Measurements from ENCODE around the gene AGXT. TPM values are rescaled to one million over a fixed set of nuclear protein-coding genes. Genes with fewer than 3 reads are reported as not detected.

AGXT gene
- total RNA-seq, 1 donor from 2014 or later, result not detected

DNA sequence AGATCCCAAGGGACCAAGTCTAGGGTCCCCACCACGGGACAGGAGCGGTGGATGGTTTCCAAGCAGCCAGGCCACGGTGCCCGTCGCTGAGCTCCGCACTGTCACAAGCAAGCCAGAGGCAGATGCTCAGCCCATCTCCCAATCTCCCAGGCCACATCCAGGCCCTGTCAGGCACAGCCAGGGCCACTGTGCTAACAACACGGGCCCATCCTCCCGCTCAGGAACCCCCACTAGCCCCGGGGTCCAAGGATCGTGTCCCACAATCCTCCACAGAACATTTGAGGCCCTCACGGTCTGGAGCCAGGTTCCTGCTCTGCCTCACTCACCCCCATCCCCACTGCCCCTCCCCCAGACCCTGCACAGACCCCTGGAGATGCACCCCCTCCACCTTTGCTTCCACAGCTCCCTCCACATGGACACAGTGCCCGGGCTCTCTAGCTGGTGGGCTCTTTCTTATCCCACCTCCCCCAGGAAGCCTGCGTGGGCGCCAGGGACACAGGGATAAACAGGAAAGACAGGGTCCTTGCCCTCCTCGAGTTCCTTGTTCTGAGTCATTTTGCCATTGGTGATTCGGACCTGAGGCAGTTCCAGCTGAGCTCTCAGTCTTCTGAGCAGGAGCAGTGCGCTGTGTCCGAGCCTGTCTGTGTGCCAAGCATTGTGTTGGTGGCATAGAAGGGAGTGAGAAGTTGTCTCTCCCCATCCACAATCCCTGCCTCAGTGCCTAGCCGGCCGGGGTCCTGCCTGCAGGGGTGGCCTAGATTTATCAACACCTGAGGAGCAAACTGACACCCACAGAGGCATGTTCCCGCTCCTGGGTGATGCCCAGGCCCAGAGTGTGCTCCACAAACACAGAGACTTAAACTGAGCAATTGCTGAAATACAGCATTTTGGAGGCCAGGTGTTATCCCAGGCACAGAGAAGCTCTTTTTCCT, 44.5 kb downstream of the AGXT start:
- intact Hi-C loops (cut with DNase I), result loop anchor here (5.0 kb wide), 1 partner anchor 189 kb away; the partner anchor contains the start of gene MTERF4
- H3K36me3 ChIP-seq, result no peaks in the 10 kb centered on the region
- no peak for DNase-seq (ENCODE audit: low spot score in 2 of 2)
- peak overlapping the region in 1 of 2 donors; percentile 20 for H3K4me3 ChIP-seq
- TF ChIP-seq, protein P1, sequence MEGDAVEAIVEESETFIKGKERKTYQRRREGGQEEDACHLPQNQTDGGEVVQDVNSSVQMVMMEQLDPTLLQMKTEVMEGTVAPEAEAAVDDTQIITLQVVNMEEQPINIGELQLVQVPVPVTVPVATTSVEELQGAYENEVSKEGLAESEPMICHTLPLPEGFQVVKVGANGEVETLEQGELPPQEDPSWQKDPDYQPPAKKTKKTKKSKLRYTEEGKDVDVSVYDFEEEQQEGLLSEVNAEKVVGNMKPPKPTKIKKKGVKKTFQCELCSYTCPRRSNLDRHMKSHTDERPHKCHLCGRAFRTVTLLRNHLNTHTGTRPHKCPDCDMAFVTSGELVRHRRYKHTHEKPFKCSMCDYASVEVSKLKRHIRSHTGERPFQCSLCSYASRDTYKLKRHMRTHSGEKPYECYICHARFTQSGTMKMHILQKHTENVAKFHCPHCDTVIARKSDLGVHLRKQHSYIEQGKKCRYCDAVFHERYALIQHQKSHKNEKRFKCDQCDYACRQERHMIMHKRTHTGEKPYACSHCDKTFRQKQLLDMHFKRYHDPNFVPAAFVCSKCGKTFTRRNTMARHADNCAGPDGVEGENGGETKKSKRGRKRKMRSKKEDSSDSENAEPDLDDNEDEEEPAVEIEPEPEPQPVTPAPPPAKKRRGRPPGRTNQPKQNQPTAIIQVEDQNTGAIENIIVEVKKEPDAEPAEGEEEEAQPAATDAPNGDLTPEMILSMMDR (IDR thresholded peaks at IDR 0.05), result no peak
- H3K27ac ChIP-seq, result no peak overlapping the region
- peaks cover 13 to 17% of the 10 kb centered on the region in 2 donors for H3K4me1 ChIP-seq
- H3K9me3 ChIP-seq, result no peaks in the 10 kb centered on the region
- no peaks in the 10 kb centered on the region for H3K27me3 ChIP-seq

GRCh38 chr2:240913810-240914644, 45.4 kb downstream of the AGXT start:
- peak overlapping the region in 1 of 2 donors; percentile 20 for H3K4me3 ChIP-seq
- H3K36me3 ChIP-seq, result no peaks in the 10 kb centered on the region
- TF ChIP-seq, protein P1 (IDR thresholded peaks at IDR 0.05), result peak; percentile 70 to 92 (median 92)
- intact Hi-C loops (cut with DNase I), result loop anchor here (2.0 to 5.0 kb wide), 2 partner anchors 188 to 237 kb away; partner anchors contain the start of genes MTERF4 and PPP1R7
- H3K4me1 ChIP-seq, result peaks cover 13 to 17% of the 10 kb centered on the region in 2 donors
- DNase-seq (ENCODE audit: low spot score in 2 of 2), result peak; percentile 16 to 81
- no peaks in the 10 kb centered on the region for H3K27me3 ChIP-seq
- H3K27ac ChIP-seq, result peak overlapping the region in 1 of 2 donors; percentile 18
- H3K9me3 ChIP-seq, result no peaks in the 10 kb centered on the region

DNA sequence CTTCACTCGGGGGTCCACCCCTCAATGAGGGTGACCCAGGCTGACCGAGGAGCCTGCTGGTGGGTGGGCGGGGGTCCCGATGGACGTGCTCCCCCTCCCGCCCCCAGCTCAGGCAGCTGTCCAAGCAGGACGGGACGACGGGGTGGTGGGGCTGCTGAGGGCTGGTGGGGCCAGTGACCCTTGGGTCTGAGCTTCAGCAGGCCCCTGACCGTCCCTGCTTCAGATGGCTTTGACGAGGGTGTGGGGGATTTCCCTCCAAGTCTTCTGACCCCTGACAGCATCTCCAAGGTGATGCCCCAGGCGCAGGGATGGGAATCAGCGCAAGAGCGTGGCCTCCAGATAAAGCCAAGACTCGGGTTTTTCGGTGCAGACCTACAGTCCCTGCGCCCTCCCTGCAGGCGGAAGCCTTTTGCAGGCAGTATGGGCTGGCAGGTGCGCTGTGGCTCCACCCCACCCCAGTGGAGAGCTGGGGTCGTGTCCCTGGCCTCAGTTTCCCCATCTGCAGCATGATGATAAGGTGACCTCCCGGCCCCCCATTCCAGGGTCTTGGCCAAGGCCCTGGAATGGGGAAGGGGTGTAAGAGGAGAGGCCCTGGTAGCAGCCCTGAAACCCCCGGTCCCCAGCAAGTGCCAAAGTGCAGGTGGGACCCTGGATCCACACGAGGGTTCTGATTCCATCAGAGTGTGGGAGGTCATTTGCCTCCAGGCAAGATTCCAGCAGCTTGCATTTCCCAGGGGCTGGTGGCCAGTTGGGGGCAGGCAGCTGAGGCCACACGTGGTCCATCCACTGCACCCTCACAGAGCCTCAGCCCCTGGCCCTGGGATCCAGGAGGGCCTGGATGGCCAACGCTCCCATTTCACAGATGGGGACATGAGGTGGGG, 46.3 kb downstream of the AGXT start:
- intact Hi-C loops (cut with DNase I), result loop anchor here (2.0 to 5.0 kb wide), 3 partner anchors 77 to 236 kb away; partner anchors contain the start of genes MTERF4 and PPP1R7
- Histone ChIP-seq H3K4me1 (peaks cover 13 to 17% of the 10 kb centered on the region in 2 donors), H3K27ac (no peak overlapping the region), H3K4me3 (peak overlapping the region in 1 of 2 donors; percentile 20), H3K36me3 (no peaks in the 10 kb centered on the region), H3K9me3 (no peaks in the 10 kb centered on the region), H3K27me3 (no peaks in the 10 kb centered on the region)
- TF ChIP-seq, protein P1 (IDR thresholded peaks at IDR 0.05), result no peak
- DNase-seq (ENCODE audit: low spot score in 2 of 2), result no peak

- intact Hi-C loops (cut with DNase I), result loop anchor here (2.0 to 5.0 kb wide), 2 partner anchors 77 to 235 kb away; partner anchors contain the start of gene PPP1R7
- Histone ChIP-seq H3K27me3 (no peaks in the 10 kb centered on the region), H3K9me3 (no peaks in the 10 kb centered on the region), H3K4me1 (peaks cover 13 to 17% of the 10 kb centered on the region in 2 donors), H3K4me3 (peak overlapping the region in 1 of 2 donors; percentile 30), H3K36me3 (no peaks in the 10 kb centered on the region), H3K27ac (no peak overlapping the region)
- TF ChIP-seq, protein P1 (IDR thresholded peaks at IDR 0.05), result no peak
- DNase-seq (ENCODE audit: low spot score in 2 of 2), result peak in 1 of 2 donors; percentile 63
Observed at GRCh38 chr2:240915526-240916341, 47.1 kb downstream of the AGXT start.

Measured in ascending aorta (tissue), 2 donors.